GM12878 (cell line): ENCODE results near the gene ELMO2. TPM values are rescaled to one million over a fixed set of nuclear protein-coding genes. Genes with fewer than 3 reads are reported as not detected.
A peak's percentile ranks its signal among the peaks of the same experiment; 100 is the strongest.

Experiments
- BHLHE40 ChIP-seq, 2 experiments: fragments of 450-650 bp in 1 of 2; IDR thresholded peaks; 2 replicates each; pipeline ENCODE4 v1.6.1; 2011 to 2017; ENCODE audit warnings: low read depth in 2 of 2, borderline replicate concordance in 1 of 2, improper control_type of control experiment in 1 of 2, low read length in 1 of 2, mild to moderate bottlenecking in 1 of 2
- EP300 ChIP-seq, 2 experiments: fragments of 150-350 bp in 1 of 2; IDR thresholded peaks; 2 replicates each; pipeline ENCODE4 v1.6.1; 2011 to 2012; ENCODE audit warnings: low read depth in 2 of 2, low read length in 2 of 2, borderline replicate concordance in 1 of 2, improper control_type of control experiment in 1 of 2, inconsistent platforms in 1 of 2; ENCODE audit not compliant: control insufficient read depth in 1 of 2
- polyA plus RNA-seq, 11 experiments: library from polyadenylated mRNA; depleted of rRNA in 4 of 11; unstranded in 6 of 11; stranded (reverse) in 5 of 11; fragments of >200 nt; fragmentation: Nextera tagmentation in 4 of 11; fragmentation: Illumina TruSeq in 1 of 11; extraction: Ambion mirVana in 4 of 11; extraction: Trizol in 1 of 11; gene quantifications; 1 replicate in 1 of 11; 2 replicates in 10 of 11; pipeline versions ENCODE4 v1.2.1 to v1.2.3, GENCODE V29; 2011 to 2016; ENCODE audit warnings: inconsistent platforms in 2 of 11, missing spikeins in 2 of 11, low read depth in 1 of 11
- total RNA-seq, 4 experiments: library from RNA; depleted of rRNA in 3 of 4; stranded (reverse); fragments of >200 nt in 3 of 4; fragmentation: Illumina TruSeq in 1 of 4; extraction: Trizol in 1 of 4; gene quantifications; 2 replicates each; pipeline versions ENCODE4 v1.2.1 to v1.2.3, GENCODE V29; 2013 to 2021
- TF ChIP-seq, protein P1 (sequence below): fragments of 150-350 bp; IDR thresholded peaks from 2 replicates; pipeline ENCODE4 v1.6.1; 2016; ENCODE audit warnings: low read depth, low read length
- TF ChIP-seq, protein P2 (sequence below): IDR thresholded peaks from 2 replicates; pipeline ENCODE4 v1.6.1; 2012; ENCODE audit warnings: low read depth, low read length, improper control_type of control experiment

Gene ELMO2
- total and polyA plus RNA-seq, 10 of the 15 experiments (the other 5 are each of a cell fraction or from before 2014, with no cell fraction given): 14.2 to 40.2 (median 37.6) TPM

DNA sequence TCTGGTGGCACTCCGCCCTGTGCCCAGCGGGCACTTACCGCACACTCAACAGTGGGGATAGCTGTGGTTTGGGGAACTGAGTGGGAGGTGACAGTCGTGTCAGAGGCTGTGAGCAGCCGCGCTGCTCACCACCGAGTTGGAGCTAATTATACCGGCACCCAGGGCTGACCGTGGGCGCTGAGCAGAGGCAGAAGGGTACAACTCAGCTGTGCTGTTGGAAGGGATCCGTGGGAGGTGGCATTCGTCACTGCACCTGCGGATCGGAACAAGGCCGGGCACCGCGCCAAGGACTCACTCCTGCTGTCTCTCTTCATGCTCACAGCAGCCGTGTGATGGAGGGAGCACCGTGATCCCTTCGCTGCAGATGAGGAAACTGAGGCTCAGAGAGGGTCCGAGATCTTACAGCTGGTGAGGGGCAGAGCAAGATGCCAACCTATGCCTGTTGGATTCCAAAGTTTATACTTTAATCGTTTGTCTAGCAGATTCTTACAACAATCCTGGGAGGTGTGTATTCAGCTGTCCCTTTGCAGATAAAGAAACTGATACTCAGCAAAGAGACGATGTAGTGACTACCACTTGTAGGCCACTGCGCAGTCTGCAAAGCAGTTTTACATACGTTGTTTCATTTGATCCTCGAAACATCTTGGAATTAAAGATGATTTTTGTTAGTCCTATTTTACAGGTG is 713 bp upstream of the ELMO2 start (continued):
- TF ChIP-seq, protein P1, sequence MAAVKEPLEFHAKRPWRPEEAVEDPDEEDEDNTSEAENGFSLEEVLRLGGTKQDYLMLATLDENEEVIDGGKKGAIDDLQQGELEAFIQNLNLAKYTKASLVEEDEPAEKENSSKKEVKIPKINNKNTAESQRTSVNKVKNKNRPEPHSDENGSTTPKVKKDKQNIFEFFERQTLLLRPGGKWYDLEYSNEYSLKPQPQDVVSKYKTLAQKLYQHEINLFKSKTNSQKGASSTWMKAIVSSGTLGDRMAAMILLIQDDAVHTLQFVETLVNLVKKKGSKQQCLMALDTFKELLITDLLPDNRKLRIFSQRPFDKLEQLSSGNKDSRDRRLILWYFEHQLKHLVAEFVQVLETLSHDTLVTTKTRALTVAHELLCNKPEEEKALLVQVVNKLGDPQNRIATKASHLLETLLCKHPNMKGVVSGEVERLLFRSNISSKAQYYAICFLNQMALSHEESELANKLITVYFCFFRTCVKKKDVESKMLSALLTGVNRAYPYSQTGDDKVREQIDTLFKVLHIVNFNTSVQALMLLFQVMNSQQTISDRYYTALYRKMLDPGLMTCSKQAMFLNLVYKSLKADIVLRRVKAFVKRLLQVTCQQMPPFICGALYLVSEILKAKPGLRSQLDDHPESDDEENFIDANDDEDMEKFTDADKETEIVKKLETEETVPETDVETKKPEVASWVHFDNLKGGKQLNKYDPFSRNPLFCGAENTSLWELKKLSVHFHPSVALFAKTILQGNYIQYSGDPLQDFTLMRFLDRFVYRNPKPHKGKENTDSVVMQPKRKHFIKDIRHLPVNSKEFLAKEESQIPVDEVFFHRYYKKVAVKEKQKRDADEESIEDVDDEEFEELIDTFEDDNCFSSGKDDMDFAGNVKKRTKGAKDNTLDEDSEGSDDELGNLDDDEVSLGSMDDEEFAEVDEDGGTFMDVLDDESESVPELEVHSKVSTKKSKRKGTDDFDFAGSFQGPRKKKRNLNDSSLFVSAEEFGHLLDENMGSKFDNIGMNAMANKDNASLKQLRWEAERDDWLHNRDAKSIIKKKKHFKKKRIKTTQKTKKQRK: no peak
- TF ChIP-seq, protein P2, sequence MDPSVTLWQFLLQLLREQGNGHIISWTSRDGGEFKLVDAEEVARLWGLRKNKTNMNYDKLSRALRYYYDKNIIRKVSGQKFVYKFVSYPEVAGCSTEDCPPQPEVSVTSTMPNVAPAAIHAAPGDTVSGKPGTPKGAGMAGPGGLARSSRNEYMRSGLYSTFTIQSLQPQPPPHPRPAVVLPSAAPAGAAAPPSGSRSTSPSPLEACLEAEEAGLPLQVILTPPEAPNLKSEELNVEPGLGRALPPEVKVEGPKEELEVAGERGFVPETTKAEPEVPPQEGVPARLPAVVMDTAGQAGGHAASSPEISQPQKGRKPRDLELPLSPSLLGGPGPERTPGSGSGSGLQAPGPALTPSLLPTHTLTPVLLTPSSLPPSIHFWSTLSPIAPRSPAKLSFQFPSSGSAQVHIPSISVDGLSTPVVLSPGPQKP: no peak
- TF ChIP-seq EP300 (IDR thresholded peaks at IDR 0.05; ENCODE audit: borderline replicate concordance in 1 of 2, control insufficient read depth in 1 of 2, low read depth in 2 of 2, low read length in 2 of 2) (0 out of 4 replicates have a peak, but pooled peaks of 1 of the 2 experiments have one; percentile 20), BHLHE40 (IDR thresholded peaks at IDR 0.05; ENCODE audit: borderline replicate concordance in 1 of 2, low read depth in 2 of 2, low read length in 1 of 2) (peak; percentile 39 to 80; a peak in 2 of 4 replicates)
